ENCODE measurements around the gene ALCAM.
"Not testable (repeated sequence)": the region's sequence is repeated elsewhere in the genome, so short reads cannot be mapped to it uniquely, and the experiment has no call there.

Gene ALCAM

GRCh38 chr3:105392598-105392997 is 25.9 kb downstream of the ALCAM start:
- not testable (repeated sequence) for DNase-seq

- DNase-seq: no peak
Measured at GRCh38 chr3:105394177-105394576, 27.5 kb downstream of the ALCAM start.

GRCh38 chr3:105397974-105398373 is 31.3 kb downstream of the ALCAM start:
- no peak for DNase-seq

- DNase-seq: no peak
Measured at GRCh38 chr3:105398437-105398836, 31.7 kb downstream of the ALCAM start.

GRCh38 chr3:105399062-105399461 is 32.4 kb downstream of the ALCAM start:
- DNase-seq: no peak

GRCh38 chr3:105399611-105400010 is 32.9 kb downstream of the ALCAM start:
- no peak for DNase-seq

GRCh38 chr3:105401254-105401653 is 34.5 kb downstream of the ALCAM start:
- no peak for DNase-seq

- DNase-seq: no peak
Measured at GRCh38 chr3:105401691-105402149, 35.0 kb downstream of the ALCAM start.

- DNase-seq: no peak
Measured at GRCh38 chr3:105402287-105402801, 35.6 kb downstream of the ALCAM start.

- not testable (repeated sequence) for DNase-seq
Measured at GRCh38 chr3:105403034-105403433, 36.3 kb downstream of the ALCAM start.

GRCh38 chr3:105406268-105406667 is 39.6 kb downstream of the ALCAM start:
- DNase-seq: no peak

GRCh38 chr3:105409364-105409763 is 42.7 kb downstream of the ALCAM start:
- DNase-seq: no peak

GRCh38 chr3:105413343-105413887 is 46.7 kb downstream of the ALCAM start:
- DNase-seq: no peak

GRCh38 chr3:105414841-105415240 is 48.1 kb downstream of the ALCAM start:
- DNase-seq: no peak

- no peak for DNase-seq
Measured at GRCh38 chr3:105415951-105416350, 49.2 kb downstream of the ALCAM start.

- no peak for DNase-seq
Measured at GRCh38 chr3:105417525-105418289, 51.0 kb downstream of the ALCAM start.

- DNase-seq: no peak
Measured at GRCh38 chr3:105422645-105423044, 55.9 kb downstream of the ALCAM start.

- DNase-seq: no peak
Measured at GRCh38 chr3:105423397-105423796, 56.7 kb downstream of the ALCAM start.

- no peak for DNase-seq
Measured at GRCh38 chr3:105424412-105425152, 57.9 kb downstream of the ALCAM start.

GRCh38 chr3:105425153-105425502 is 58.4 kb downstream of the ALCAM start:
- no peak for DNase-seq

- DNase-seq: no peak
Measured at GRCh38 chr3:105427332-105427731, 60.6 kb downstream of the ALCAM start.

- DNase-seq: no peak
Measured at GRCh38 chr3:105429034-105429762, 62.5 kb downstream of the ALCAM start.

- no peak for DNase-seq
Measured at GRCh38 chr3:105430455-105430854, 63.7 kb downstream of the ALCAM start.
